ENCODE data around the gene ZNF23.
A peak's percentile ranks its signal among the peaks of the same experiment; 100 is the strongest.

ZNF23 gene

DNA sequence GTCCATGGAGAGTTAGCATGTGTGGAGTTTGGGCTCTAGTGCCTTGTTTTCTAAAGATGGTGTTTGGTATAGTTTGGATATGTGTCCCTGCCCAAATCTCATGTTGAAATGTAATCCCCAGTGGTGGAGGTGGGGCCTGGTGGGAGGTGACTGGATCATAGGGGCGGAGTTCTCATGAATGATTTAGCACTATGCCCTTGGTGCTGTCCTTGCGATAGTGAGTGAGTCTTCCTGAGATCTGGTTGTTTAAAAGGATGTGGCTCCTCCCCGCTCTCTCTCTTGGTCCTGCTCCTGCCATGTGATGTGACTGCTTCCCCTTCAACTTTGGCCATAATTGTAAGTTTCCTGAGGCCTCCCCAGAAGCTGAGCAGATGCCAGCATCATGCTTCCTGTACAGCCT lies 36.0 kb upstream of the ZNF23 start:
- H3K4me3 ChIP-seq (ENCODE audit: low read length) = no peak overlapping the region
- DNase-seq (ENCODE audit: low read depth) = no peak
- TF ChIP-seq, protein P1, sequence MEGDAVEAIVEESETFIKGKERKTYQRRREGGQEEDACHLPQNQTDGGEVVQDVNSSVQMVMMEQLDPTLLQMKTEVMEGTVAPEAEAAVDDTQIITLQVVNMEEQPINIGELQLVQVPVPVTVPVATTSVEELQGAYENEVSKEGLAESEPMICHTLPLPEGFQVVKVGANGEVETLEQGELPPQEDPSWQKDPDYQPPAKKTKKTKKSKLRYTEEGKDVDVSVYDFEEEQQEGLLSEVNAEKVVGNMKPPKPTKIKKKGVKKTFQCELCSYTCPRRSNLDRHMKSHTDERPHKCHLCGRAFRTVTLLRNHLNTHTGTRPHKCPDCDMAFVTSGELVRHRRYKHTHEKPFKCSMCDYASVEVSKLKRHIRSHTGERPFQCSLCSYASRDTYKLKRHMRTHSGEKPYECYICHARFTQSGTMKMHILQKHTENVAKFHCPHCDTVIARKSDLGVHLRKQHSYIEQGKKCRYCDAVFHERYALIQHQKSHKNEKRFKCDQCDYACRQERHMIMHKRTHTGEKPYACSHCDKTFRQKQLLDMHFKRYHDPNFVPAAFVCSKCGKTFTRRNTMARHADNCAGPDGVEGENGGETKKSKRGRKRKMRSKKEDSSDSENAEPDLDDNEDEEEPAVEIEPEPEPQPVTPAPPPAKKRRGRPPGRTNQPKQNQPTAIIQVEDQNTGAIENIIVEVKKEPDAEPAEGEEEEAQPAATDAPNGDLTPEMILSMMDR (conservative IDR thresholded peaks at IDR 0.05; ENCODE audit: low read length) = no peak

DNA sequence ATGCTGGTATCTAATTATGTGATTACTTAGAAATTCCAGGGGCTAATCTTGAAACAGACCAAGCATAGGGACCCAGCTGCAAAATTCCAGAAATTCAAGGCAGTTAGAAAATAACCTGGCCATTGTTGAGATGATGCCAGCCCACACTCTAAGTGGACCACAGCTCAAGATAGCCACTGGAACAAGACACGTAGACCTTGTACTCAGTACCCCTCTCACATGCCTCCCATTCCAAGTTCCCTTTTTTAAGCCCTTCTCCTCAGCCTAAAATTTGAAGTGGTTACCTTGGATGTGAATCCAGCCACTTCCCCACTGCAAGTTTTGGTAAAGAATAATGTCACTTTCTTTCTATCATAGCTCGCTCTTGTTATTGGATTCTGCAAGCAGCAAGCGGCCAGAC lies 31.2 kb upstream of the ZNF23 start:
- TF ChIP-seq, protein P1 (conservative IDR thresholded peaks at IDR 0.05; ENCODE audit: low read length) = no peak
- no peak overlapping the region for H3K4me3 ChIP-seq (ENCODE audit: low read length)
- no peak for DNase-seq (ENCODE audit: low read depth)

DNA sequence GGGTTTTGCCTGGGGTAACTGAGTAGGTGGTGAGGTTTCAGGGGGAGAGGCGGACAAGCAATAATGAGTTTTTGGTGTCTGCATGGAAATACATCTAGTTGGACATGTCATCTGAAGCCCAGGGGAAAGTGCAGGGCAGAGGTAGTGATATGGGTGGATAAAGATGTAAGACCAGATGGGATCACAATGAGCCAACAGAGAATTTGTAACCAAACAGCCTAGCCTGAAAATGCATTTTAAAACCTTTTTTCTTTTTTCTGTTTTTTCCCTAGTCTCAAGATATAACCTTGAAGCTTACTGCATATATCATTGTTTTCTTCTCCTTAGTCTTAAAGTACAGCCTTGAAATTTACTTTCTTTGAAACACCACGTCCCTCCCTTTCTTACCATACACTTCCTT lies 30.7 kb upstream of the ZNF23 start:
- TF ChIP-seq, protein P1 (conservative IDR thresholded peaks at IDR 0.05; ENCODE audit: low read length) = no peak
- no peak for DNase-seq (ENCODE audit: low read depth)

DNA sequence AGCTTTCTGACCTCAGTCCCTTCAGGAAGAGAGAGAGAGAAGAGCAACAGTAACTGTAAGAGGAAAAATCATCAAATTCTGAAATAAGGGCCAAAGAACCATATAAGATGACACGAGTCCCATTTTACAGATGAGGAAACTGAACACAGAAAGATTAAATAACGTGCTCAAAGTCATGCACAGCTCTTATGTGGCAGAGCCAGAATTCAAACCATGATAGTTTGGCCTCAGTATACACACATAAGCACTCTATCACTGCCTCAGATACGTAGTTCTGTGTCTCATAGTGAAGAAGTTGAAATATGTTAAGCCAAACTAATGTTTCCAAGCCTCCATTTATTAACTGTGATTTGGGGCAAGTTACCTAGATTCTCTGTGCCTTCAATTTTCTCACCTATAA lies 29.0 kb upstream of the ZNF23 start:
- TF ChIP-seq, protein P1 (conservative IDR thresholded peaks at IDR 0.05; ENCODE audit: low read length) = no peak
- DNase-seq (ENCODE audit: low read depth) = no peak
- no peak overlapping the region for H3K4me3 ChIP-seq (ENCODE audit: low read length)

More for the DNA sequence above, 30.7 kb upstream of the ZNF23 start:
- H3K4me3 ChIP-seq (ENCODE audit: low read length) = no peak overlapping the region

DNA sequence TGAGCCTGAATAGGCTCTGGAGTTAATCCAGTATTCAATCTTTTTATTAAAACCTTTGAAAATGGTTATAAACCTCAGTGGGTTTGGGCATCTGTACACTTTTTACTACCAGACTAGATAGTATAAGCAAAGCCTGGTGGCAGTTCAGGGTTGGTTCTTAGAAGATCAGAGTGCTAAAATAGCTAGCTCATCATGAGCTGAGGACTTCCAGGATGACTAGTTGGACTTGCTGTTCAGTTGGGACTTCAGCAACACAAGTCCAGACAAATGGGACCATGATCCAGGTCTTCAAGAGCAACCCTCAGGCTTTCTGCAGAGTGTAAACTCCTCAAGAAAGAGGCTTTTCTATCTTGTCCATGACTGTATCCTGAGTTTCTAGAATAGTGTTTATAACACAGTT lies 28.3 kb upstream of the ZNF23 start:
- no peak for DNase-seq (ENCODE audit: low read depth)
- TF ChIP-seq, protein P1 (conservative IDR thresholded peaks at IDR 0.05; ENCODE audit: low read length) = no peak

DNA sequence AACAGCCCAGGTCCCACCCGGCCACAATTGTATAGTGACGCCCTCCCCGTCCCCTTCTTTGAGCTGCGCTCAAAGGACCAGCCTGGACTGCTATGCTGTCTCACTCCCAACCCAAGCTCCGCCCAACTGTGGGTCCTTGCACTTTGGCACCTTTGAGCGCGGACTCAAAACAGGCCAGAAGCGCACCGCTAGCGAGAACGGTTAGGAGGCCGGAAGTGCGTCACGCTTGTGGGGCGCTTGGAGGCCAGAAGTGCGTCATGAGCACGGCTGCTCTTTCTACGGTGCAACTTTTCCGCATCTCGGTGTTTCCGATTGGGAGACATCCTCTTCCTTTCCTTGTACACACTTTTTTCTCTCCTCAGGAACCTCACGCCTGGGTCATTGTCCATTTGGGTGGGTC lies 27.1 kb upstream of the ZNF23 start, which contains the start of gene ZNF19:
Gene ZNF19, minus strand, starts transcription at position 203 of the 400 bp plus-strand sequence. CDS start 7,210 bp downstream, outside the sequence.
- no peak for DNase-seq (ENCODE audit: low read depth)
- no peak within 1 kb of the TSS for H3K4me3 ChIP-seq (ENCODE audit: low read length)
- TF ChIP-seq, protein P1 (conservative IDR thresholded peaks at IDR 0.05; ENCODE audit: low read length) = no peak

More for the DNA sequence above, 28.3 kb upstream of the ZNF23 start:
- H3K4me3 ChIP-seq (ENCODE audit: low read length) = no peak overlapping the region

DNA sequence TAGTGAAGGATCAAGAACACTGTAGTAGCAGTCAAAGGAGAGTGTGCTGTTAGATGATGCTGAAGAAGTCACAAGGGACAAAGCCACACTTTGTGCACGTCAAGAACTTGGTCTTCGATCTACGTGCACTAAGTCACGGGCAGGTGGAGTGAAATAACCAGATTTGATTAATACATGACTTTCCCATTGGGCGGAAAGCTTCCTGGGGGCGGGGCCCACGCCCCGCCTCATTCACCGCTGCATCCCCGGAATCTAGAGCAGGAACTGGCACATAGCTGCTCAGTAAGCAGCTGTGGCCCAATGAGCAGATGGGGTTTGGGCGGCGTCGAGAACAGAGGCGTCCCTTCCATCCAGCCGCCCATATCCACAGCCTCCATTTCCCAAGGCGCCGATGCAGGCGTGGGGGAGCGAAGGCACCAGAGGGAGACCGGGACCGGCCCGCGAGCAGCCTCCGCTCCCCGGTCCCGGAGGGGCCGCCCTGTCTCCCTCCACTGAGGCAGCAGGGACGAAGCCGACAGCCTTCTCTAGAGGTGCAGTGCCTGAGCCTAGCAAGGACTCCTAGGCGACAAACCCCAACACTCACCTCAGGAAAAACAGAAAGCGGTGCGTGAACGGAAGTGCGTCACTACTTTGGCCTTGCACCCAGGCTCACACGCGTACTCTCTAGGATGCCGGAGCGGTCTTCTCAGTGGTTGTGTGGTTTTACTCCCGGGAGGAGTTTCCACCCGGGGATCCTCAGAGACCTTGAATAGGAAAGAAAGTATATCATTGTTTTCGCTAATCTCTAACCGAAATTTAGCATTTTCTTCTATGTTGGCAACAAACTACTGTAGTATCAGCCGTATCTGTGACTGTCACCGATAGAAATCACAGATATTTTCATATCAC lies 22.2 kb upstream of the ZNF23 start:
- DNase-seq (ENCODE audit: low read depth) = peak; percentile 94

More for the DNA sequence above, 22.2 kb upstream of the ZNF23 start:
- H3K4me3 ChIP-seq (ENCODE audit: low read length) = peak overlapping the region; percentile 96
- TF ChIP-seq, protein P1 (conservative IDR thresholded peaks at IDR 0.05; ENCODE audit: low read length) = no peak

All from AG10803 (cell line).